Smooth muscle cell of the umbilical artery (primary cell): ENCODE data around the gene AP5Z1. TPM values are rescaled to one million over a fixed set of nuclear protein-coding genes. Genes with fewer than 3 reads are reported as not detected.

Source experiments
- total RNA-seq: library from RNA; depleted of rRNA; stranded (reverse); fragments of >200 nt; gene quantifications from 2 replicates; pipeline ENCODE4 v1.2.3, GENCODE V29; 2014

The AP5Z1 gene
- total RNA-seq = 30.3 and 33.1 TPM in 2 replicates

GRCh38 chr7:4775250-4775847 lies at the start of gene AP5Z1:
TSS of gene AP5Z1 (plus strand) at chr7:4775623. CDS start at chr7:4775716, 93 bp downstream.

Other genes starting within 250 kb of the AP5Z1 start
- gene FOXK1, start 93.3 kb upstream of the AP5Z1 start, total RNA-seq = 25.5 and 46.5 TPM in 2 replicates
- gene PAPOLB, start 86.4 kb downstream of the AP5Z1 start, total RNA-seq = 0.05 TPM in 1 of 2 replicates, not detected in the other
- gene RADIL, start 108.1 kb downstream of the AP5Z1 start, total RNA-seq = 0.30 and 1.2 TPM in 2 replicates
- not detected in 2 replicates for gene MMD2, start 183.6 kb downstream of the AP5Z1 start, total RNA-seq